Mesenchymal stem cell (in vitro differentiated cells and primary cell): Measurements from ENCODE around the gene RIMBP2. TPM values are rescaled to one million over a fixed set of nuclear protein-coding genes. Genes with fewer than 3 reads are reported as not detected.
A peak's percentile ranks its signal among the peaks of the same experiment; 100 is the strongest.

Experiments
- DNase-seq: peaks from one replicate; pipeline ENCODE4 v3.0.0-alpha.2; 2013
- H2AFZ ChIP-seq: one replicate; pipeline ENCODE4 v1.6.1; 2013; ENCODE audit warnings: low read depth, mild to moderate bottlenecking, control low read depth, inconsistent platforms, low read length, moderate library complexity
- H2AK5ac ChIP-seq: 2 replicates; pipeline ENCODE4 v1.6.1; 2013; ENCODE audit warnings: low read length, moderate library complexity, mild to moderate bottlenecking, inconsistent platforms; ENCODE audit not compliant: severe bottlenecking
- H2BK120ac ChIP-seq: one replicate; pipeline ENCODE4 v1.6.1; 2013; ENCODE audit warnings: low read depth, mild to moderate bottlenecking, inconsistent platforms, low read length, moderate library complexity
- H2BK12ac ChIP-seq, 2 experiments: one replicate each; pipeline ENCODE4 v1.6.1; 2013; ENCODE audit warnings: inconsistent platforms in 2 of 2, low read length in 2 of 2, mild to moderate bottlenecking in 2 of 2, moderate library complexity in 2 of 2, control low read depth in 1 of 2
- H2BK15ac ChIP-seq: one replicate; pipeline ENCODE4 v1.6.1; 2013; ENCODE audit warnings: mild to moderate bottlenecking, low read depth, inconsistent platforms; ENCODE audit not compliant: poor library complexity, severe bottlenecking
- H2BK5ac ChIP-seq: 2 replicates; pipeline ENCODE4 v1.6.1; 2013; ENCODE audit warnings: low read depth, mild to moderate bottlenecking, low read length, control low read depth, inconsistent platforms; ENCODE audit not compliant: poor library complexity, severe bottlenecking
- H3K14ac ChIP-seq, 2 experiments: one replicate each; pipeline ENCODE4 v1.6.1; 2013; ENCODE audit warnings: inconsistent platforms in 2 of 2, low read length in 2 of 2, control low read depth in 1 of 2, mild to moderate bottlenecking in 1 of 2, moderate library complexity in 1 of 2
- H3K18ac ChIP-seq, 2 experiments: one replicate each; pipeline ENCODE4 v1.6.1; 2013; ENCODE audit warnings: inconsistent platforms in 2 of 2, low read length in 2 of 2, control low read depth in 1 of 2, low read depth in 1 of 2, mild to moderate bottlenecking in 1 of 2
- H3K23ac ChIP-seq, 2 experiments: one replicate each; pipeline ENCODE4 v1.6.1; 2013; ENCODE audit warnings: inconsistent platforms in 2 of 2, low read length in 2 of 2, mild to moderate bottlenecking in 2 of 2, moderate library complexity in 2 of 2, control low read depth in 1 of 2
- H3K27ac ChIP-seq: 2 replicates; pipeline ENCODE4 v1.5.1; 2013; ENCODE audit warnings: mild to moderate bottlenecking, moderate library complexity, low read length, control low read depth, inconsistent platforms; ENCODE audit not compliant: poor library complexity, severe bottlenecking
- H3K27me3 ChIP-seq, 2 experiments: 2 replicates each; pipeline versions ENCODE4 v1.6.1 to v1.7.0; 2013; ENCODE audit warnings: low read length in 2 of 2, mild to moderate bottlenecking in 2 of 2, moderate library complexity in 2 of 2, control low read depth in 1 of 2, inconsistent platforms in 1 of 2; ENCODE audit not compliant: control insufficient read depth in 1 of 2, insufficient read depth in 1 of 2
- H3K36me3 ChIP-seq, 2 experiments: 2 replicates each; pipeline versions ENCODE4 v1.6.1 to v1.7.0; 2013; ENCODE audit warnings: low read length in 2 of 2, control low read depth in 1 of 2, inconsistent platforms in 1 of 2, low read depth in 1 of 2, mild to moderate bottlenecking in 1 of 2; ENCODE audit not compliant: insufficient read depth in 2 of 2, control insufficient read depth in 1 of 2
- H3K4ac ChIP-seq, 2 experiments: one replicate each; pipeline ENCODE4 v1.6.1; 2013; ENCODE audit warnings: inconsistent platforms in 2 of 2, low read length in 2 of 2, mild to moderate bottlenecking in 2 of 2, moderate library complexity in 2 of 2, control low read depth in 1 of 2, low read depth in 1 of 2
- H3K4me1 ChIP-seq: 2 replicates; pipeline ENCODE4 v1.6.1; 2013; ENCODE audit warnings: low read depth, low read length, control low read depth; ENCODE audit not compliant: control insufficient read depth, insufficient read depth
- H3K4me2 ChIP-seq: 2 replicates; pipeline ENCODE4 v1.6.1; 2013; ENCODE audit warnings: low read length, mild to moderate bottlenecking, inconsistent platforms; ENCODE audit not compliant: poor library complexity, severe bottlenecking
- H3K4me3 ChIP-seq, 2 experiments: 2 replicates each; pipeline versions ENCODE4 v1.5.1 to v1.7.0; 2013; ENCODE audit warnings: low read length in 2 of 2, mild to moderate bottlenecking in 2 of 2, control low read depth in 1 of 2, low read depth in 1 of 2; ENCODE audit not compliant: insufficient read depth in 1 of 2
- H3K79me1 ChIP-seq: replicated peaks from 2 replicates; pipeline ENCODE4 v1.6.1; 2013; ENCODE audit warnings: mild to moderate bottlenecking, control low read depth, low read length, inconsistent platforms; ENCODE audit not compliant: poor library complexity, severe bottlenecking
- H3K9ac ChIP-seq: 2 replicates; pipeline ENCODE4 v1.7.0; 2013; ENCODE audit warnings: mild to moderate bottlenecking, low read length, moderate library complexity
- H3K9me3 ChIP-seq: 2 replicates; pipeline ENCODE4 v1.7.0; 2013; ENCODE audit warnings: mild to moderate bottlenecking, low read length; ENCODE audit not compliant: control insufficient read depth
- H4K8ac ChIP-seq: one replicate; pipeline ENCODE4 v1.6.1; 2013; ENCODE audit warnings: inconsistent platforms, mild to moderate bottlenecking, low read length, moderate library complexity
- H4K91ac ChIP-seq: one replicate; pipeline ENCODE4 v1.6.1; 2013; ENCODE audit warnings: mild to moderate bottlenecking, low read length, inconsistent platforms
- WGBS: methylation state at CpG from one replicate; pipeline ENCODE4 v1.1.7; 2013; ENCODE audit warnings: mixed read lengths; 5-methylcytosine and 5-hydroxymethylcytosine counted together
- polyA plus RNA-seq, 2 experiments: library from polyadenylated mRNA; stranded (reverse); fragments of 200-250 nt; gene quantifications; one replicate each; pipeline ENCODE4 v1.2.3, GENCODE V29; 2013

RIMBP2 gene, protein sequence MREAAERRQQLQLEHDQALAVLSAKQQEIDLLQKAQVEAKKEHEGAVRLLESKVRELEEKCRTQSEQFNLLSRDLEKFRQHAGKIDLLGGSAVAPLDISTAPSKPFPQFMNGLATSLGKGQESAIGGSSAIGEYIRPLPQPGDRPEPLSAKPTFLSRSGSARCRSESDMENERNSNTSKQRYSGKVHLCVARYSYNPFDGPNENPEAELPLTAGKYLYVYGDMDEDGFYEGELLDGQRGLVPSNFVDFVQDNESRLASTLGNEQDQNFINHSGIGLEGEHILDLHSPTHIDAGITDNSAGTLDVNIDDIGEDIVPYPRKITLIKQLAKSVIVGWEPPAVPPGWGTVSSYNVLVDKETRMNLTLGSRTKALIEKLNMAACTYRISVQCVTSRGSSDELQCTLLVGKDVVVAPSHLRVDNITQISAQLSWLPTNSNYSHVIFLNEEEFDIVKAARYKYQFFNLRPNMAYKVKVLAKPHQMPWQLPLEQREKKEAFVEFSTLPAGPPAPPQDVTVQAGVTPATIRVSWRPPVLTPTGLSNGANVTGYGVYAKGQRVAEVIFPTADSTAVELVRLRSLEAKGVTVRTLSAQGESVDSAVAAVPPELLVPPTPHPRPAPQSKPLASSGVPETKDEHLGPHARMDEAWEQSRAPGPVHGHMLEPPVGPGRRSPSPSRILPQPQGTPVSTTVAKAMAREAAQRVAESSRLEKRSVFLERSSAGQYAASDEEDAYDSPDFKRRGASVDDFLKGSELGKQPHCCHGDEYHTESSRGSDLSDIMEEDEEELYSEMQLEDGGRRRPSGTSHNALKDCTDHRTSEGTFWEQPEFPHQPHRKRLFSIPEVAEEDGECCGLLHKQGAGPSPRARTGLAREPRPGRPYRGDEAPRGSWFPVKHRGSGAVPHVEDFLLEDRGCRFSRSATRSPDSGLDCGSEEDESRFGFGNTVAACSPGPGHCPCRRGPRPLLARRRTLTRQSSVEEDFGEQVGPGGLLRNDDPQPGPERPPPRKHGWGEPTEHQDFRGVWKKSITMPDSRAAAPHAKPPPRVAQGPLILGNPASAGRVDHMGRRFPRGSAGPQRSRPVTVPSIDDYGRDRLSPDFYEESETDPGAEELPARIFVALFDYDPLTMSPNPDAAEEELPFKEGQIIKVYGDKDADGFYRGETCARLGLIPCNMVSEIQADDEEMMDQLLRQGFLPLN (N-terminal part only)
- 0.06 TPM for polyA plus RNA-seq (2013, experiment 1 of 2)
- 0.04 TPM for polyA plus RNA-seq (2013, experiment 2 of 2)

DNA sequence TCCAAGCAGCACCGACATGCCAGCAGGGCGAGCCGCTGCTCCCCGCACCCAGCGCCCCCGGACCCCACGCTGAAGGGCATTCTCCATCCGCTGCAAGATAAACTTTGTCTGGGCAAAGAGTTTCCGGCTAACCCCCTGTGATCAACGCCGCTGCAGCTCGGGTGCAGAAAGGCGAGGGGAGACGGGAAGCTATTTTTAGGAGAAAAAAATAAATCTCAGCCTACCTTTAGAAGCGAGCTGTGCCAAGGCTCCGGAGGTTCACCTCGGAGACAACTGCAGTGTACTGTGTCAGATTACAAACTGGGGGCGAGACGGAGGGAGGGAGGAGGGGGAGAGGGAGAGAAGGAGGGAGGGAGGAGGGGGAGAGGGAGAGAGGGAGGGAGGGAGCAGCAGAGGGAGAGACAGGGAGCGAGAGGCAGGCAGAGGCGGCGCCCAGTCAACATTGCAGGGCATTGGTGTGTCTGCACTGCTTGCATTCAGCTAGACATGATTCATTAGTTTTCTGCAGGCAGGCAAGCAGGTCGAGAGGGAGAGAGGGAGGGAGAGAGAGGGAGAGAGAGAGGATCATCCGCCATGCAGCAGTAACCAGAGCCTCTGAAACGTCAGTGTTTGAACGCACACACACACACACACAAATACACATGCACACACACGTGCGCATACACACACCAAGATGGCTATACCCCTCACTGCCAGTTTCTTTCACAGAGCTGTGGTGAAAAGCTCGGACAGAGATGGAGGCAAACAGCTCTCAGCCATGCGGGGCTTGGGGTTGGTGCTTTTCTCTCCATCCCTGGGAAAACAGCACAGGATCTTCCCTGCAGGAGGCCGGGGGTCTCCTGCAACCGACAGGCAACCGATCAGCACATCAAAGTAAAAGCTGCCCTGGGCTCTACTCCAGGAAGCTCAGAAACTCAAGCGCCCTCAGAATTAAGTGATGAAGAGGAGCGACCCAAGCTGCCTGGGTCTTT, at the start of gene RIMBP2:
RIMBP2 (minus strand) TSS at position 302 of the 971 bp plus-strand sequence. CDS start 237,286 bp downstream, outside the sequence.
- Histone ChIP-seq H3K23ac (no peak within 1 kb of the TSS), H2BK15ac (no peak within 1 kb of the TSS), H3K9me3 (peaks cover 6% of the 10 kb centered on the region), H3K4me3 (peak within 1 kb of the TSS; percentile 14 to 51), H3K4me2 (peak within 1 kb of the TSS; percentile 42), H3K4me1 (peaks cover 7% of the 10 kb centered on the region), H2AK5ac (no peak within 1 kb of the TSS), H3K27ac (no peak within 1 kb of the TSS), H2BK120ac (no peak within 1 kb of the TSS), H3K36me3 (no peaks in the 10 kb centered on the region), H3K14ac (no peak within 1 kb of the TSS), H2BK5ac (no peak within 1 kb of the TSS), H3K79me1 (no peaks in the 10 kb centered on the region), H3K18ac (no peak within 1 kb of the TSS), H2AFZ (no peak within 1 kb of the TSS), H2BK12ac (no peak within 1 kb of the TSS), H3K9ac (no peak within 1 kb of the TSS), H3K4ac (no peak within 1 kb of the TSS), H3K27me3 (peaks cover 41 to 64% of the 10 kb centered on the region in 2 experiments), H4K8ac (no peak within 1 kb of the TSS), H4K91ac (no peak within 1 kb of the TSS)
- DNase-seq = peak; percentile 0
- WGBS = under 1% methylated on average over 33 of the region's 35 CpGs

DNA sequence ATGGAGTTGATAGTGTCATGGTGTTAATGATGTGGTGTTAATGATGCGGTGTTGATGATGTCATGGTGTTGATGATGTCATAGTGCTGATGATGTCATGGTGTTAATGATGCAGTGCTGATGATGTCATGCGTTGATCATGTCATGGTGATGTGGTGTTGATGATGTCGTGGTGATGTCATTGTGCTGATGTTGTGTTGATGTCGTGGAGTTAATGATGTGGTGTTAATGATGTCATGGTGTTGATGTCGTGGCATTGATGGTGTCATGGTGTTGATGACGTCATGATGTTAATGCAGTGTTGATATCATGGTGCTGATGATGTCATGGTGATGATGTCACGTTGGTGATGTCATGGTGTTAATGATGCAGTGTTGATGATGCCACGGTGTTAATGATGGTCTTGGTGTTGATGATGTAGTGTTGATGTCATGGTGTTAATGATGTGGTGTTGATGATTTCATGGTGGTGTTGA, 49.1 kb upstream of the RIMBP2 start:
- no peak overlapping the region for H3K27ac ChIP-seq
- 85% methylated on average over 8 of the region's 8 CpGs for WGBS

DNA sequence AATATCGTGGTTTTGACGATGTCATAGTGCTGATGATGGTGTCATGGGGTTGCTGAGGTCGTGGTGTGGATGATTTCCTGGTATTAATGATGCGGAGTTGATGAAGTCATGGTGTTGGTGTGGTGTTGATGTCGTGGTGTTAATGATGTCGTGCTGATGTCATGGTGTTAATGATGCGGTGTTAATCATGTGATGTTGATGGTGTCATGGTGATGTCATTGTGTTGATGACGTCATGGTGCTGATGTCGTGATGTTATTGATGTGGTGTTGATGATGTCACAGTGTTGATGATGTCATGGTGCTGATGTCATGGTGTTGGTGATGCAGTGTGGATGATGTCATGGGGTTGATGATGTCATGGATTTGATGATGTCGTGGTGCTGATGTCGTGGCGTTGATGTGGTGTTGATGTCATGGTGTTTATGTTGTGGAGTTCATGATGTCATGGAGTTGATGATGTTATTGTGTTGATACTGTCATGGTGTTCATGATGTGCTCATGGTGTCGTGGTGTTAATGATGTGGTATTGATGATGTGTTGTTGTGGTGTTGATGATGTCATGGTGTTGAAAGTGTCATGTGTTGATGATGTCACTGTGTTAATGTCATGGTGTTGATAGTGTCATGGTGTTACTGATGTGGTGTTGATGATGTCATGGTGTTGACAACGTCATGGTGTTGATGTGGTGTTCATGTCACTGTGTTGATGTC, 48.5 kb upstream of the RIMBP2 start:
- peaks cover 0 to 4% of the 10 kb centered on the region in 2 experiments for H3K36me3 ChIP-seq
- no peak overlapping the region for H2BK12ac ChIP-seq
- no peak overlapping the region for H2BK5ac ChIP-seq
- 93% methylated on average over 14 of the region's 14 CpGs for WGBS
- no peak overlapping the region for H4K91ac ChIP-seq
- H2BK120ac ChIP-seq = no peak overlapping the region
- no peaks in the 10 kb centered on the region for H3K79me1 ChIP-seq
- H3K27ac ChIP-seq = no peak overlapping the region
- H3K14ac ChIP-seq = no peak overlapping the region
- no peak overlapping the region for H4K8ac ChIP-seq
- no peak overlapping the region for H2BK15ac ChIP-seq
- H3K23ac ChIP-seq = no peak overlapping the region
- no peaks in the 10 kb centered on the region for H3K9me3 ChIP-seq
- peaks cover 3% of the 10 kb centered on the region for H3K4me1 ChIP-seq
- H3K9ac ChIP-seq = no peak overlapping the region
- no peak overlapping the region for H2AFZ ChIP-seq
- no peak overlapping the region for H3K4me2 ChIP-seq
- peak; percentile 63 for DNase-seq
- no peak overlapping the region for H2AK5ac ChIP-seq
- H3K18ac ChIP-seq = no peak overlapping the region
- peaks cover 0 to 23% of the 10 kb centered on the region in 2 experiments for H3K27me3 ChIP-seq
- H3K4me3 ChIP-seq = no peak overlapping the region
- no peak overlapping the region for H3K4ac ChIP-seq

More for the DNA sequence above, 49.1 kb upstream of the RIMBP2 start:
- Histone ChIP-seq H3K9me3 (no peaks in the 10 kb centered on the region), H3K4ac (no peak overlapping the region), H4K91ac (no peak overlapping the region), H2BK12ac (no peak overlapping the region), H3K9ac (no peak overlapping the region), H3K14ac (no peak overlapping the region), H2AFZ (no peak overlapping the region), H3K4me3 (no peak overlapping the region), H3K36me3 (peaks cover 0 to 4% of the 10 kb centered on the region in 2 experiments), H4K8ac (no peak overlapping the region), H3K79me1 (no peaks in the 10 kb centered on the region), H3K4me1 (peaks cover 3% of the 10 kb centered on the region), H3K23ac (no peak overlapping the region), H3K18ac (no peak overlapping the region), H3K27me3 (peaks cover 0 to 23% of the 10 kb centered on the region in 2 experiments), H2AK5ac (no peak overlapping the region), H2BK15ac (no peak overlapping the region), H2BK120ac (no peak overlapping the region), H3K4me2 (no peak overlapping the region), H2BK5ac (no peak overlapping the region)
- DNase-seq = peak; percentile 60
